Right renal pelvis (tissue), 4 donors: ENCODE data around the gene CDV3. TPM values are rescaled to one million over a fixed set of nuclear protein-coding genes. Genes with fewer than 3 reads are reported as not detected.

Source experiments
- DNase-seq, 4 donors: peaks; one replicate each; pipeline ENCODE4 v3.0.0-alpha.2; 2013; ENCODE audit warnings: low read depth in 4 of 4, low spot score in 3 of 4, missing footprints in 1 of 4
- polyA plus RNA-seq, 4 donors: library from polyadenylated mRNA; unstranded; fragments of 120-200 nt; gene quantifications; one replicate each; pipeline ENCODE4 v1.2.1, GENCODE V29; 2013; ENCODE audit not compliant: insufficient read length in 4 of 4

CDV3 gene
- polyA plus RNA-seq, 4 donors: 130 to 159 (median 154) TPM

DNA sequence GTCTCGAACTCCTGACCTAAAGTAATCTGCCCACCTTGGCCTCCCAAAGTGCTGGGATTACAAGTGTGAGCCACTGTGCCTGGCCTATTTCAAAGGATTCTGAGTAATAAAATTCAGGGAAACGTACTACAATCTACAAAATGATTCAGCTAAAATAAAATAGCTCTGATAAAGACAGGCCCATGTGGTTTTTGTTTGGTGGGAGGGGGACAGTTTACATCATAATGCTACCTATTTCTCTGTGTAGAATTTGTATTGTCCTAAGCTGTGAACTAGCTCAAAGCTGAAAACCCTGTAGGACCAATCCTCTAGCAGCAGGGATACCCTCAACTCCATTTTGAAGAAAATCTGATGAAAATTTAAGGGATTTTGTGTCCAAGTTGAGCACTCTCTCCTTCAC is 25.8 kb downstream of the CDV3 start:
- DNase-seq: no peak

- DNase-seq: no peak
Observed at GRCh38 chr3:133600572-133601081, 27.1 kb downstream of the CDV3 start.

- DNase-seq: no peak
Observed at GRCh38 chr3:133606342-133606741, 32.9 kb downstream of the CDV3 start.

- no peak for DNase-seq
Observed at GRCh38 chr3:133606902-133607301, 33.4 kb downstream of the CDV3 start.

- no peak for DNase-seq
Observed at GRCh38 chr3:133607816-133608215, 34.3 kb downstream of the CDV3 start.

GRCh38 chr3:133608388-133608787 is 34.9 kb downstream of the CDV3 start:
- DNase-seq: no peak

- no peak for DNase-seq
Observed at GRCh38 chr3:133610031-133610430, 36.5 kb downstream of the CDV3 start.

GRCh38 chr3:133611534-133611933 is 38.0 kb downstream of the CDV3 start:
- no peak for DNase-seq

DNA sequence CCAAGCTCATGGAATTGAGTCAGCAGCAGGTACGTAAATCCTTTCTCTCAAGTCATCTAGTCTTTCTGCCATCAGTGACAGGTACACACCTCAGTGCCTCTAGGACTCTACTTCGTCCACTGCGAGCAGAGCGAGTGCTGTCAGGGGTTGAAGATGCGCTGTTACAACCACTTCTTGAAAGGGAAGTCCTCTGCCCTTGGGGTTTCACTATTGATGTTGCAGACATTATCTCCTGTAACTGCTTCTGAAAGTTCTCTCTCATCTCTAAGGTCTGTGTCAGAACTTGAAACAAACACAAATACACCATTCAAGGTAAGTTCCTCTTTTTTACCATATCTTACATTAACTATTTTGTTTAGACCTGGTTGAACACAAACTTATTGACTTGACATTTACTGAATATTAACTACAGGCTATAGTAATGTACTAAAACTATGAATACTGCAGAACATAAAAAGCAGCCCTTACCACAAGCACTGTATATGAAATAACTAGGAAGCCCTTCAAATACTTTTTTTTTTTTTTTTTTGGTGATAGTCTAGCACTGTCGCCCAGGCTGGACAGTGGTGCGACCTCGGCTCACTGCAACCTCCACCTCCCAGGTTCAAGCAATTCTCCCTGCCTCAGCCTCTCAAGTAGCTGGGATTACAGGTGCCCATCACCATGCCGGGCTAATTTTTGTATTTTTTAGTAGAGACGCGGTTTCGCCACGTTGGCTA is 46.7 kb downstream of the CDV3 start:
- no peak for DNase-seq

GRCh38 chr3:133627789-133628188 is 54.3 kb downstream of the CDV3 start:
- DNase-seq: no peak

- DNase-seq: no peak
Observed at GRCh38 chr3:133629146-133629545, 55.7 kb downstream of the CDV3 start.

DNA sequence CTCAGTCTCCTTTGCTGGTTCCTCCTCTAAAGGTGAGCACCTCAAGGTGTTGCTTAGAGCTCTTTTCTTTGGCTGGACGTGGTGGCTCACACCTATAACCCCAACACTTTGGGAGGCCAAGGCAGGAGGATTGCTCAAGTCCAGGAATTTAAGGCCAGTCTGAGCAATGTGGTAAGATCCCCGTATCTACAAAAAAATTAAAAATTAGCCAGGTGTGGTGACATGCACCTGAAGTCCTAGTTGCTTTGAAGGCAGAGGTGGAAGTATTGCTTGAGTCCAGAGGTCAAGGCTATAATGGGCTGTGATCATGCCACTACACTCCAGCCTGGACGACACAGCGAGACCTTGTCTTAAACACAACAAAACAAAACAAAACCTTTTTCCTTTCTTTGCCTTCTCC is 60.0 kb downstream of the CDV3 start:
- DNase-seq: no peak

Other genes starting within 250 kb of the CDV3 start
- gene BFSP2, start 173.6 kb upstream of the CDV3 start, polyA plus RNA-seq: under 1 TPM in 3 of 4 donors, not detected in 1; 0.10 to 0.33 (median 0.21) TPM
- 10 to 100 TPM; 36.5 to 48.3 (median 45.1) TPM for gene TOPBP1, start 88.3 kb downstream of the CDV3 start, polyA plus RNA-seq
- gene TF, start 172.7 kb downstream of the CDV3 start, polyA plus RNA-seq: 1 to 10 TPM; 2.6 to 8.0 (median 3.4) TPM
- 10 to 100 TPM; 51.1 to 59.3 (median 53.4) TPM for gene SRPRB, start 232.1 kb downstream of the CDV3 start, polyA plus RNA-seq